SK-N-SH (cell line): ENCODE results near the gene SELENOM. TPM values are rescaled to one million over a fixed set of nuclear protein-coding genes. Genes with fewer than 3 reads are reported as not detected.

Source experiments
- CTCF ChIA-PET: fragments of 300-600, 350-600 bp; formaldehyde crosslinking; extraction: SDS; loops from one replicate; lab custom pipeline; 2021; lab: Yijun Ruan, JAX
- POLR2A ChIA-PET: fragments of 350-600 bp; sonication (Branson Sonifier 250); formaldehyde crosslinking; extraction: SDS; loops from one replicate; lab custom pipeline; 2020; ENCODE audit warnings: antibody characterized with exemption, inconsistent platforms; lab: Yijun Ruan, JAX
- DNase-seq: peaks from one replicate; pipeline ENCODE4 v3.0.0; 2012
- H2AFZ ChIP-seq: fragments of 200-600 bp; sonication (generic); 2 replicates; pipeline ENCODE4 v1.8.1; 2016; ENCODE audit warnings: antibody characterized with exemption, mild to moderate bottlenecking, low read depth
- H3F3A ChIP-seq: fragments of 200-600 bp; sonication (generic); replicated peaks from 2 replicates; pipeline ENCODE3; 2016; ENCODE audit warnings: antibody characterized with exemption, mild to moderate bottlenecking; ENCODE audit not compliant: insufficient read depth
- H3K27ac ChIP-seq, 2 experiments: fragments of 200-500 bp in 1 of 2; fragments of 200-600 bp in 1 of 2; sonication (Bioruptor generic) in 1 of 2; sonication (generic), shearing (Covaris generic) in 1 of 2; 2 replicates each; pipeline versions ENCODE4 v1.5.1 to v1.6.1; 2014 to 2016; ENCODE audit warnings: low read depth in 2 of 2, inconsistent platforms in 1 of 2, low read length in 1 of 2, mild to moderate bottlenecking in 1 of 2, mixed read lengths in 1 of 2
- H3K27me3 ChIP-seq: fragments of 200-600 bp; sonication (generic), shearing (Covaris generic); 2 replicates; pipeline ENCODE4 v1.6.1; 2016; ENCODE audit warnings: mixed run types; ENCODE audit not compliant: insufficient read depth
- H3K36me3 ChIP-seq, 2 experiments: fragments of 200-500 bp in 1 of 2; fragments of 200-600 bp in 1 of 2; sonication (Bioruptor generic) in 1 of 2; sonication (generic) in 1 of 2; replicated peaks in 1 of 2; 2 replicates each; pipeline versions ENCODE3 to v1.5.1; 2014 to 2016; ENCODE audit warnings: low read length in 1 of 2, mild to moderate bottlenecking in 1 of 2; ENCODE audit not compliant: insufficient read depth in 2 of 2, control insufficient read depth in 1 of 2
- H3K4me1 ChIP-seq, 2 experiments: fragments of 200-500 bp in 1 of 2; fragments of 200-600 bp in 1 of 2; sonication (Bioruptor generic) in 1 of 2; sonication (generic), shearing (Covaris generic) in 1 of 2; 2 replicates each; pipeline versions ENCODE4 v1.5.1 to v1.6.1; 2014 to 2016; ENCODE audit warnings: low read depth in 1 of 2, low read length in 1 of 2, mixed run types in 1 of 2; ENCODE audit not compliant: insufficient read depth in 2 of 2, control insufficient read depth in 1 of 2
- H3K4me2 ChIP-seq: fragments of 200-600 bp; sonication (generic), shearing (Covaris generic); 2 replicates; pipeline ENCODE4 v1.6.1; 2017; ENCODE audit warnings: mixed run types
- H3K4me3 ChIP-seq, 2 experiments: fragments of 200-500 bp in 1 of 2; fragments of 200-600 bp in 1 of 2; sonication (Bioruptor generic) in 1 of 2; sonication (generic), shearing (Covaris generic) in 1 of 2; 2 replicates each; pipeline versions ENCODE4 v1.5.1 to v1.8.1; 2014 to 2016; ENCODE audit warnings: low read depth in 2 of 2, inconsistent platforms in 1 of 2, low read length in 1 of 2, mild to moderate bottlenecking in 1 of 2, mixed read lengths in 1 of 2, moderate library complexity in 1 of 2
- H3K79me2 ChIP-seq: fragments of 200-600 bp; sonication (generic); 2 replicates; pipeline ENCODE4 v1.8.1; 2017; ENCODE audit warnings: mild to moderate bottlenecking; ENCODE audit not compliant: insufficient read depth
- H3K9ac ChIP-seq: fragments of 200-600 bp; sonication (generic); 2 replicates; pipeline ENCODE4 v1.6.1; 2017; ENCODE audit warnings: mixed run types
- H3K9me2 ChIP-seq: fragments of 200-600 bp; sonication (generic); 2 replicates; pipeline ENCODE4 v1.6.1; 2017; ENCODE audit warnings: mixed run types
- H3K9me3 ChIP-seq: fragments of 200-600 bp; sonication (generic); 2 replicates; pipeline ENCODE4 v1.6.1; 2017; ENCODE audit warnings: mixed run types, mild to moderate bottlenecking, moderate library complexity
- H4K20me1 ChIP-seq: fragments of 200-600 bp; sonication (generic); 2 replicates; pipeline ENCODE4 v1.6.1; 2017; ENCODE audit warnings: mild to moderate bottlenecking, mixed run types; ENCODE audit not compliant: insufficient read depth
- CHD2 ChIP-seq: fragments of 150-350 bp; IDR thresholded peaks from 2 replicates; pipeline ENCODE4 v1.6.1; 2018; ENCODE audit warnings: low read length; ENCODE audit not compliant: partially characterized antibody
- EP300 ChIP-seq, 2 experiments: IDR thresholded peaks; 2 replicates each; pipeline versions ENCODE4 v1.4.0 to v1.6.1; 2012; ENCODE audit warnings: borderline replicate concordance in 1 of 2, low read depth in 1 of 2, low read length in 1 of 2
- EZH2phosphoT487 ChIP-seq: fragments of 200-600 bp; sonication (generic); IDR thresholded peaks from 2 replicates; pipeline ENCODE4 v1.6.1; 2017; ENCODE audit warnings: low read depth, mixed run types, mild to moderate bottlenecking, antibody characterized with exemption, moderate library complexity, borderline replicate concordance
- GABPA ChIP-seq: IDR thresholded peaks from 2 replicates; pipeline ENCODE4 v1.4.0; 2012; ENCODE audit warnings: low read depth, mild to moderate bottlenecking
- GATA2 ChIP-seq: sonication (generic); formaldehyde crosslinking; IDR thresholded peaks from 2 replicates; pipeline ENCODE4 v1.5.0; 2020; ENCODE audit warnings: mild to moderate bottlenecking, missing genetic modification reagents
- JUND ChIP-seq: IDR thresholded peaks from 2 replicates; pipeline ENCODE4 v1.4.0; 2012
- MEF2A ChIP-seq: IDR thresholded peaks from 2 replicates; pipeline ENCODE4 v1.4.0; 2012; ENCODE audit warnings: low read depth, borderline replicate concordance
- MXI1 ChIP-seq: IDR thresholded peaks from 2 replicates; pipeline ENCODE4 v1.6.1; 2012; ENCODE audit warnings: mild to moderate bottlenecking, low read depth, low read length, improper control_type of control experiment
- NFIC ChIP-seq: IDR thresholded peaks from 2 replicates; pipeline ENCODE4 v1.4.0; 2012; ENCODE audit warnings: borderline replicate concordance
- NRF1 ChIP-seq: IDR thresholded peaks from 2 replicates; pipeline ENCODE4 v1.6.1; 2012; ENCODE audit warnings: low read depth, mild to moderate bottlenecking, low read length
- RAD21 ChIP-seq: IDR thresholded peaks from 2 replicates; pipeline ENCODE4 v1.6.1; 2012; ENCODE audit warnings: mild to moderate bottlenecking, low read length
- RCOR1 ChIP-seq: fragments of 150-350 bp; IDR thresholded peaks from 2 replicates; pipeline ENCODE4 v1.6.1; 2017; ENCODE audit warnings: antibody characterized with exemption, low read length
- RFX5 ChIP-seq: IDR thresholded peaks from 2 replicates; pipeline ENCODE4 v1.6.1; 2012; ENCODE audit warnings: mild to moderate bottlenecking, improper control_type of control experiment, low read length
- RXRA ChIP-seq: IDR thresholded peaks from 2 replicates; pipeline ENCODE4 v1.4.0; 2012; ENCODE audit warnings: low read depth, mild to moderate bottlenecking, borderline replicate concordance
- SMC3 ChIP-seq: IDR thresholded peaks from 2 replicates; pipeline ENCODE4 v1.6.1; 2012; ENCODE audit warnings: low read depth, low read length, improper control_type of control experiment
- TEAD4 ChIP-seq: IDR thresholded peaks from 2 replicates; pipeline ENCODE4 v1.4.0; 2012; ENCODE audit warnings: mild to moderate bottlenecking, borderline replicate concordance; ENCODE audit not compliant: insufficient read depth
- USF1 ChIP-seq: IDR thresholded peaks from 2 replicates; pipeline ENCODE4 v1.4.0; 2012; ENCODE audit warnings: low read depth, borderline replicate concordance
- USF2 ChIP-seq: fragments of 150-350 bp; IDR thresholded peaks from 2 replicates; pipeline ENCODE4 v1.6.1; 2017; ENCODE audit warnings: antibody characterized with exemption, low read length, low read depth, borderline replicate concordance
- ZBTB33 ChIP-seq: IDR thresholded peaks from 2 replicates; pipeline ENCODE4 v1.4.0; 2012; ENCODE audit warnings: low read depth, borderline replicate concordance
- WGBS: methylation state at CpG from one replicate; pipeline ENCODE4 v1.1.6; 2017; ENCODE audit warnings: low lambda C conversion rate; 5-methylcytosine and 5-hydroxymethylcytosine counted together
- polyA plus RNA-seq, 3 experiments: library from polyadenylated mRNA; depleted of rRNA; stranded (reverse); fragments of >200 nt; gene quantifications; 2 replicates each; pipeline ENCODE4 v1.2.3, GENCODE V29; 2012
- TF ChIP-seq, protein P1 (sequence below): IDR thresholded peaks from 2 replicates; pipeline ENCODE4 v1.4.0; 2012; ENCODE audit warnings: low read depth

The SELENOM gene
- polyA plus RNA-seq, 1 of the 3 experiments (the other 2 are of a cell fraction): 117 TPM

DNA sequence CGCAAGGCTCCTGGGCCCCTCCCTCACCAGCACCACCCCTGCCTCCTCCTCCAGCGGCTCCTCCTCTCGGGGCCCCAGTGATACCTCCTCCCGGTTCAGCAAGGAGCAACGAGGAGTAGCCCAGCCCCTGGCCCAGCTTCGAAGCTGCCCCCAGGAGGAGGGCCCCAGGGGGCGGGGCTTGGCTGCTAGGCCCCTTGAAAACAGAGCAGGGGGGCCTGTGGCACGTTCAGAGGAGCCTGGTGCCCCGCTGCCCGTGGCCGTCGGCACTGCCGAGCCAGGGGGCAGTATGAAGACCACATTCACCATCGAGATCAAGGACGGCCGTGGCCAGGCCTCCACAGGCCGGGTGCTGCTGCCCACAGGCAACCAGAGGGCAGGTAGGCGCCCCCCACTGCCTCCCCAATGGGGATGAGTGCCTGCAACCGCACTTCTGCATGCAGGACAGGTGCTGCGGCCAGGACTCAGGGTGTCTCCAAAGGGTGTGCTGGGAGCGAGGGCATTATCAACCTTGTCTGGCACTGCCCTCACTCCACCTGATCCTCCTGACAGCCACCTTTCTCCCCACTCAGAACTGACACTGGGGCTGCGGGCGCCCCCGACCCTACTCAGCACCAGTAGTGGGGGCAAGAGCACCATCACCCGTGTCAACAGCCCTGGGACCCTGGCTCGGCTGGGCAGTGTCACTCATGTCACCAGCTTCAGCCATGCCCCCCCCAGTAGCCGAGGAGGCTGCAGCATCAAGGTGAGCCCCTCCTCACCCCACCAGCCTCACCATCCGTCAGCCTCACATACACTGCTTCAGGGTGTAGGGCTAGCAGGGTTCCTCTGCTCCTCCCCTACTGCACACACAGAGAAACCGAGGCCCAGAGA is 16.0 kb downstream of the SELENOM start:
- DNase-seq: peak; percentile 11
- no peak overlapping the region for H3K4me3 ChIP-seq
- H3K27ac ChIP-seq: no peak overlapping the region
- TF ChIP-seq GABPA (no peak), MXI1 (no peak), EZH2phosphoT487 (no peak), NRF1 (no peak)
- H3K4me1 ChIP-seq: no peaks in the 10 kb centered on the region; a peak in 1 of 4 replicates
- peaks cover 4% of the 10 kb centered on the region; the same call in 1 of the 2 replicates for H3K79me2 ChIP-seq
- no peak overlapping the region for H3K4me2 ChIP-seq
- 96% methylated on average over 4 of the region's 29 CpGs for WGBS
- H3K27me3 ChIP-seq: no peaks in the 10 kb centered on the region
- ChIA-PET CTCF (interaction anchor here (0.9 to 9.4 kb wide), 11 partner anchors 12 to 457 kb away, joined by 4 to 85 read pairs (median 8); partner anchors contain the start of genes PLA2G3 and SELENOM), POLR2A (no interaction called here)
- H3K9ac ChIP-seq: no peak overlapping the region
- no peaks in the 10 kb centered on the region for H3K9me3 ChIP-seq
- H3F3A ChIP-seq: no peaks in the 10 kb centered on the region
- peaks cover 8 to 34% of the 10 kb centered on the region in 2 experiments for H3K36me3 ChIP-seq
- no peaks in the 10 kb centered on the region for H3K9me2 ChIP-seq
- H2AFZ ChIP-seq: no peak overlapping the region
- no peaks in the 10 kb centered on the region for H4K20me1 ChIP-seq

GRCh38 chr22:31090217-31091085 is 16.9 kb downstream of the SELENOM start:
- Histone ChIP-seq H3K4me3 (no peak overlapping the region), H3K27me3 (no peaks in the 10 kb centered on the region), H4K20me1 (no peaks in the 10 kb centered on the region), H3K9ac (no peak overlapping the region), H3K4me1 (peaks cover 0 to 3% of the 10 kb centered on the region in 2 experiments; a peak in 1 of 4 replicates), H3F3A (no peaks in the 10 kb centered on the region), H3K4me2 (no peak overlapping the region), H3K9me3 (no peaks in the 10 kb centered on the region), H3K36me3 (peaks cover 8 to 31% of the 10 kb centered on the region in 2 experiments), H3K79me2 (peaks cover 12% of the 10 kb centered on the region), H3K9me2 (no peaks in the 10 kb centered on the region), H3K27ac (no peak overlapping the region), H2AFZ (no peak overlapping the region)
- ChIA-PET CTCF (interaction anchor here (1.0 to 9.4 kb wide), 8 partner anchors 8 to 182 kb away, joined by 3 to 85 read pairs (median 10); partner anchors contain the start of genes PLA2G3 and SELENOM), POLR2A (no interaction called here)
- 97% methylated on average over 11 of the region's 15 CpGs for WGBS
- DNase-seq: peak; percentile 24
- TF ChIP-seq NFIC (no peak), TEAD4 (no peak), JUND (no peak), CHD2 (no peak), GABPA (no peak), ZBTB33 (no peak), MXI1 (no peak), USF2 (no peak), GATA2 (CRISPR knock-in tag) (no peak), RAD21 (no peak), MEF2A (no peak), RXRA (no peak), USF1 (no peak), RCOR1 (no peak), RFX5 (no peak), SMC3 (no peak), EP300 (IDR thresholded peaks at IDR 0.05; ENCODE audit: borderline replicate concordance in 1 of 2, low read depth in 1 of 2, low read length in 1 of 2) (no peak), EZH2phosphoT487 (no peak)
- TF ChIP-seq, protein P1, sequence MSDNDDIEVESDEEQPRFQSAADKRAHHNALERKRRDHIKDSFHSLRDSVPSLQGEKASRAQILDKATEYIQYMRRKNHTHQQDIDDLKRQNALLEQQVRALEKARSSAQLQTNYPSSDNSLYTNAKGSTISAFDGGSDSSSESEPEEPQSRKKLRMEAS: no peak
